NCI-H2227 (cell line): ENCODE data around the gene KCNJ2.

Experiments used
- DNase-seq: peaks from one replicate; lab custom pipeline; 2025; ENCODE audit not compliant: unreplicated experiment; lab: John Stamatoyannopoulos, UW

Gene KCNJ2

GRCh38 chr17:70202840-70203239 lies 33.5 kb downstream of the KCNJ2 start:
- no peak for DNase-seq

- DNase-seq = no peak
Measured at GRCh38 chr17:70204431-70204830, 35.1 kb downstream of the KCNJ2 start.

- no peak for DNase-seq
Measured at GRCh38 chr17:70205401-70205800, 36.1 kb downstream of the KCNJ2 start.

GRCh38 chr17:70206361-70207010 lies 37.2 kb downstream of the KCNJ2 start:
- no peak for DNase-seq

- no peak for DNase-seq
Measured at GRCh38 chr17:70207184-70207583, 37.9 kb downstream of the KCNJ2 start.

- no peak for DNase-seq
Measured at GRCh38 chr17:70208080-70208794, 38.9 kb downstream of the KCNJ2 start.

GRCh38 chr17:70208825-70209555 lies 39.7 kb downstream of the KCNJ2 start:
- DNase-seq = no peak

- DNase-seq = no peak
Measured at GRCh38 chr17:70215656-70216055, 46.3 kb downstream of the KCNJ2 start.

- no peak for DNase-seq
Measured at GRCh38 chr17:70217571-70217970, 48.2 kb downstream of the KCNJ2 start.

GRCh38 chr17:70225276-70225675 lies 55.9 kb downstream of the KCNJ2 start:
- DNase-seq = no peak
